GM20000 (cell line): ENCODE data around the gene S1PR2.
"Not testable (repeated sequence)": the region's sequence is repeated elsewhere in the genome, so short reads cannot be mapped to it uniquely, and the experiment has no call there.

ENCODE experiments used
- DNase-seq: peaks from one replicate; pipeline ENCODE4 v3.0.0; 2012; ENCODE audit warnings: low spot score
- CTCF ChIP-seq: IDR thresholded peaks from 2 replicates; pipeline ENCODE4 v1.5.1; 2012; ENCODE audit warnings: mild to moderate bottlenecking, control low read depth; ENCODE audit errors: extremely low read depth, missing control alignments

Gene S1PR2

GRCh38 chr19:10182076-10182475, 49.1 kb downstream of the S1PR2 start:
- TF ChIP-seq CTCF = no peak
- DNase-seq = no peak

DNA sequence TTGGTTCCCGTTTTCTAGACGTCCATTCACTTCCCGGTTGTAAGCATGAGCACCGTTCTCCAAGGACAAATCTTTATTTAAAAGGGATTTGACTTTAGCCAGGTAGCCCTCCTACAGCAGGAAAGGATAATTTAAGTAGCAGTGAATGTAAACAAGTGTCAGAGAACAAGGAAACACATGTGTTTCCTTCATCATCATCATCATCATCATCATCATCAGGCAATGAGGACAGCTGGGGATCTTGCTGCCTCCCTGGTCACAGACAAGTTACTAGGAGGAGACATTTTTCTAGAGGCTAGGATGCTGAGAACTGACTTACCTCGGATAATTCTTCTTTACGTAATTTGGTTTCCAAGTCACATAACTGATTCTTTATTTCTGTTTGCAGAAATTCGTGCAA, 50.7 kb downstream of the S1PR2 start:
- DNase-seq = no peak
- TF ChIP-seq CTCF = no peak

DNA sequence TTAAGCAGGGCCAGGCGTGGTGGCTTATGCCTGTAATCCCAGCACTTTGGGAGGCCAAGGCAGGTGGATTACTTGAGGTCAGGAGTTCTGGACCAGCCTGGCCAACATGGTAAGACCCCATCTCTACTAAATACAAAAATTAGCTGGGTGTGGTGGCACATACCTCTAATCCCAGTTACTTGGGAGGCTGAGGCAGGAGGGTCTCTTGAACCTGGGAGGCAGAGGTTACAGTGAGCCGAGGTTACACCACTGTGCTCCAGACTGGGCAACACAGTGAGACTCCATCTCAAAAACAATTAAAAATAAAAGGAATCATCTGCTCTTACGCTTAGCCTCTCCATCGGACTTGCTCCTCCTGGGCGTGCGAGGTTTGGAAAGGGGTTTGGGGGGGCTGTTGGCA, 51.1 kb downstream of the S1PR2 start:
- not testable (repeated sequence) for DNase-seq

GRCh38 chr19:10173527-10173926, 57.6 kb downstream of the S1PR2 start:
- DNase-seq = no peak
- no peak for TF ChIP-seq CTCF
